Measurements from ENCODE around the gene UVRAG. TPM values are rescaled to one million over a fixed set of nuclear protein-coding genes. Genes with fewer than 3 reads are reported as not detected.

UVRAG gene
- polyA plus RNA-seq, 1 experiment, result 8.2 TPM

DNA sequence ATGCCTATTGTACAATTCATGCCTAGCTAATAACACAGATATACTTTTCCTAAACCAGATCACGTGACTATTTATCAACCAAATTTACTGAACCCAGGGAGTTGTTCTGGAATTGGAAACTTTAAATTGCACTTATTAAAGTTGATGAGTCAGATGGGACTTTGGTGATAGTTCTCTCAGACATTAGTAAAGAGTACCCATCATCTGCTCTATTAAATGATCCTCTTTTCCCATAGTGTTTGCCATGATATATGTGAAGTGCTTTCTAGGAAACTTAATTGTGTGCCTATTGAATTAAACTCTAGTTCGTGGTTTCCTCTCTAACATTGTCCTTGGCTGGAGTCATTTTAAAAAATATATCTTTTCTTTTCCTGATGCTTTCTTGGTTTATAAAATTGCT, 99.0 kb downstream of the UVRAG start:
- TF ChIP-seq, protein P1, sequence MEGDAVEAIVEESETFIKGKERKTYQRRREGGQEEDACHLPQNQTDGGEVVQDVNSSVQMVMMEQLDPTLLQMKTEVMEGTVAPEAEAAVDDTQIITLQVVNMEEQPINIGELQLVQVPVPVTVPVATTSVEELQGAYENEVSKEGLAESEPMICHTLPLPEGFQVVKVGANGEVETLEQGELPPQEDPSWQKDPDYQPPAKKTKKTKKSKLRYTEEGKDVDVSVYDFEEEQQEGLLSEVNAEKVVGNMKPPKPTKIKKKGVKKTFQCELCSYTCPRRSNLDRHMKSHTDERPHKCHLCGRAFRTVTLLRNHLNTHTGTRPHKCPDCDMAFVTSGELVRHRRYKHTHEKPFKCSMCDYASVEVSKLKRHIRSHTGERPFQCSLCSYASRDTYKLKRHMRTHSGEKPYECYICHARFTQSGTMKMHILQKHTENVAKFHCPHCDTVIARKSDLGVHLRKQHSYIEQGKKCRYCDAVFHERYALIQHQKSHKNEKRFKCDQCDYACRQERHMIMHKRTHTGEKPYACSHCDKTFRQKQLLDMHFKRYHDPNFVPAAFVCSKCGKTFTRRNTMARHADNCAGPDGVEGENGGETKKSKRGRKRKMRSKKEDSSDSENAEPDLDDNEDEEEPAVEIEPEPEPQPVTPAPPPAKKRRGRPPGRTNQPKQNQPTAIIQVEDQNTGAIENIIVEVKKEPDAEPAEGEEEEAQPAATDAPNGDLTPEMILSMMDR (IDR thresholded peaks at IDR 0.05; ENCODE audit: insufficient read depth, low read depth, low read length), result no peak
- no peaks in the 10 kb centered on the region for H3K27me3 ChIP-seq (ENCODE audit: control insufficient read depth, insufficient read depth, low read length)
- H3K36me3 ChIP-seq (ENCODE audit: control insufficient read depth, insufficient read depth, low read length), result no peaks in the 10 kb centered on the region
- no peak for DNase-seq (ENCODE audit: low read depth)
- ChIA-PET CTCF (no interaction called here), POLR2A (no interaction called here)
- H3K4me3 ChIP-seq (ENCODE audit: low read depth, low read length), result no peak overlapping the region

- TF ChIP-seq, protein P1 (IDR thresholded peaks at IDR 0.05; ENCODE audit: insufficient read depth, low read depth, low read length), result no peak
- DNase-seq (ENCODE audit: low read depth), result no peak
- H3K36me3 ChIP-seq (ENCODE audit: control insufficient read depth, insufficient read depth, low read length), result no peaks in the 10 kb centered on the region
- POLR2A ChIA-PET, result no interaction called here
- no peaks in the 10 kb centered on the region for H3K27me3 ChIP-seq (ENCODE audit: control insufficient read depth, insufficient read depth, low read length)
- H3K4me3 ChIP-seq (ENCODE audit: low read depth, low read length), result no peak overlapping the region
- CTCF ChIA-PET, result interaction anchor here (1.1 to 1.4 kb wide), 3 partner anchors 15 to 291 kb away, joined by 4 to 6 read pairs (median 5); no protein-coding TSS in a partner anchor
Observed at GRCh38 chr11:75916882-75917281, 101.9 kb downstream of the UVRAG start.

- POLR2A ChIA-PET, result no interaction called here
- no peaks in the 10 kb centered on the region for H3K27me3 ChIP-seq (ENCODE audit: control insufficient read depth, insufficient read depth, low read length)
- no peak for DNase-seq (ENCODE audit: low read depth)
- no peaks in the 10 kb centered on the region for H3K36me3 ChIP-seq (ENCODE audit: control insufficient read depth, insufficient read depth, low read length)
- no peak overlapping the region for H3K4me3 ChIP-seq (ENCODE audit: low read depth, low read length)
- CTCF ChIA-PET, result interaction anchor here (0.5 kb wide), 1 partner anchor 17 kb away, joined by 4 read pairs; no protein-coding TSS in a partner anchor
- TF ChIP-seq, protein P1 (IDR thresholded peaks at IDR 0.05; ENCODE audit: insufficient read depth, low read depth, low read length), result no peak
Observed at GRCh38 chr11:75918331-75918730, 103.3 kb downstream of the UVRAG start.

DNA sequence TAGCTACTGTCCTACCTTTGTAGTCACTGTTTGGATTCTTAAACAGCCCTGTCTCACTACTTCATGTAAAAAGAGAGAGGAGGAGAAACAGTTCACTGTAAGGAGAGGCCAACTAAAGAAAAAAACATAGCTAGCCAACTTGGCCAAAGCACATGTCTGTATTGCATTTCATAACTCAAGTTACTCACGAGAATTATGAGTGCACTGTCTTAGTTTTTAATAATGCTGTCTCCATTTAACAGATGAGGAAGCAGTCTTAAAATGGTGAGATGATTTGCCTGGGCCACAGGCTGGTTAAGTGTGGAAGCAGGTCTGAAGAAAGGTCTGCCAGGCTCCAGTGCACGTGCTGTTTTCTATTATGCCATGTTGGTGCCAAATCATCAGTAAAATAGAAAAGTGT, 104.5 kb downstream of the UVRAG start:
- CTCF ChIA-PET, result interaction anchor here (1.3 kb wide), 1 partner anchor 288 kb away, joined by 4 read pairs; no protein-coding TSS in a partner anchor
- POLR2A ChIA-PET, result no interaction called here
- Histone ChIP-seq H3K27me3 (ENCODE audit: control insufficient read depth, insufficient read depth, low read length) (no peaks in the 10 kb centered on the region), H3K36me3 (ENCODE audit: control insufficient read depth, insufficient read depth, low read length) (no peaks in the 10 kb centered on the region), H3K4me3 (ENCODE audit: low read depth, low read length) (no peak overlapping the region)
- no peak for DNase-seq (ENCODE audit: low read depth)
- TF ChIP-seq, protein P1 (IDR thresholded peaks at IDR 0.05; ENCODE audit: insufficient read depth, low read depth, low read length), result no peak

DNA sequence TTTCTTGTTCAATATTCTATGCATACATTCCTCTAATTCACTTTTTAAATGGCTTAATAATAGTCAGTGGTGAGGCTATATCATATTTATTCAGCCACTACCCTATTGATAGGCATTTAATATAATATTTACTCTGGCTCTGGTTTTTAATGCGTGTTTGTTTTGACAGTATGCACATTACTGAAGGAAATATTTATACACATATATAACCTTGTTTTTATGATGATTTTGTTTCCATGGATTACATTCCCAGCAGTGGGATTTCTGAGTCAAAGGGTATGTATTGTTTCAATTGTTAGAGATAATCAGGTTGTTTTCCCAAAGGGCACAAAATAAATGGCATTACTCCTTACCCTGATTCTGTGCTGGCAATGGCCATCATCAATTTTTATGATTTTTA, 105.8 kb downstream of the UVRAG start:
- H3K27me3 ChIP-seq (ENCODE audit: control insufficient read depth, insufficient read depth, low read length), result no peaks in the 10 kb centered on the region
- CTCF ChIA-PET, result no interaction called here
- no peak for DNase-seq (ENCODE audit: low read depth)
- TF ChIP-seq, protein P1 (IDR thresholded peaks at IDR 0.05; ENCODE audit: insufficient read depth, low read depth, low read length), result no peak
- H3K36me3 ChIP-seq (ENCODE audit: control insufficient read depth, insufficient read depth, low read length), result no peaks in the 10 kb centered on the region
- POLR2A ChIA-PET, result no interaction called here
- no peak overlapping the region for H3K4me3 ChIP-seq (ENCODE audit: low read depth, low read length)

All from BJ (cell line).